Prostate gland (tissue), 2 donors: ENCODE results near the gene CEP112.

Source experiments
- CTCF ChIP-seq, 4 experiments: fragments of 200-600 bp in 2 of 4; fragments of 450-650 bp in 2 of 4; sonication (generic) in 2 of 4; IDR thresholded peaks; 1 replicate in 3 of 4; 2 replicates in 1 of 4; pipeline ENCODE4 v1.5.1; 2016 to 2019; ENCODE audit warnings: antibody characterized with exemption in 4 of 4, mild to moderate bottlenecking in 2 of 4, moderate library complexity in 2 of 4
- POLR2A ChIP-seq: fragments of 450-650 bp; IDR thresholded peaks from one replicate; pipeline ENCODE4 v1.6.1; 2016; ENCODE audit warnings: antibody characterized with exemption, mild to moderate bottlenecking
- POLR2AphosphoS5 ChIP-seq: sonication (generic); formaldehyde crosslinking; IDR thresholded peaks from one replicate; pipeline ENCODE4 v1.6.1; 2017; ENCODE audit warnings: antibody characterized with exemption

GRCh38 chr17:65601881-65602280 is 590.1 kb downstream of the CEP112 start:
- TF ChIP-seq POLR2A (no peak), POLR2AphosphoS5 (no peak), CTCF (IDR thresholded peaks at IDR 0.05) (no peak)
